ENCODE results near the gene TMEM165. TPM values are rescaled to one million over a fixed set of nuclear protein-coding genes. Genes with fewer than 3 reads are reported as not detected.

TMEM165 gene
- total RNA-seq, 2 experiments from 2014 or later: 68.4 to 72.6 TPM

DNA sequence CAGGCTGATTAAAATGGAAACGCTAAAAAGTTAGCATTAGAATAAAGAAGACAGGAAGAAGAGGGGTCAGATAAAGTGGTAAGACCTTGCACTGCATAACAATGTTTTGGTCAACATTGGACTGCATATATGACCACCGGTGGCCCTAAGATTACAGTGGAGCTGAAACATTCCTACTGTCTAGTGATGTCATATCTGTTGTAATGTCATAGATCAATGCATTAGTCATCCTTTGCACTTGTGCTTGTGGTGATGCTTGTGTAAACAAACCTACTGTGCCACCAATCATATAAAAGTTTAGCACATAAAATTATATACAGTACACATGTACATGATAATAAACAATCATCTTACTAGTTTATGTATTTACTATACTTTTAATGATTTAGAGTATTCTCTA is 73.0 kb downstream of the TMEM165 start:
- Mint-ChIP-seq H3K9me3 (peaks cover 6% of the 10 kb centered on the region), H3K4me3 (no peak overlapping the region), H3K27me3 (no peaks in the 10 kb centered on the region), H3K36me3 (peaks cover 23% of the 10 kb centered on the region), H3K27ac (no peak overlapping the region), H3K4me1 (peaks cover under 1% of the 10 kb centered on the region)
- DNase-seq (no peak), ATAC-seq (ENCODE audit: low read depth) (no peak)
- POLR2A ChIA-PET: no interaction called here

GRCh38 chr4:55469979-55470378 is 74.2 kb downstream of the TMEM165 start:
- peaks cover 6% of the 10 kb centered on the region for H3K9me3 Mint-ChIP-seq
- no peak for DNase-seq
- ATAC-seq (ENCODE audit: low read depth): no peak
- no peak overlapping the region for H3K4me3 Mint-ChIP-seq
- POLR2A ChIA-PET: no interaction called here
- H3K27ac Mint-ChIP-seq: no peak overlapping the region
- H3K36me3 Mint-ChIP-seq: peaks cover 29% of the 10 kb centered on the region
- H3K27me3 Mint-ChIP-seq: no peaks in the 10 kb centered on the region
- H3K4me1 Mint-ChIP-seq: peaks cover 8% of the 10 kb centered on the region

Other genes starting within 250 kb of the TMEM165 start
- 1 to 10 TPM; 5.9 to 6.0 TPM for gene SRD5A3, start 49.7 kb upstream of the TMEM165 start, total RNA-seq
- 1 to 10 TPM; 8.5 to 9.1 TPM for gene CLOCK, start 151.0 kb downstream of the TMEM165 start, total RNA-seq
- gene PDCL2, start 196.3 kb downstream of the TMEM165 start, total RNA-seq: not detected
- not detected for gene NMU, start 240.3 kb downstream of the TMEM165 start, total RNA-seq